HG03565 (cell line): ENCODE measurements around the gene GTF2IRD1.
"Not testable (repeated sequence)": the region's sequence is repeated elsewhere in the genome, so short reads cannot be mapped to it uniquely, and the experiment has no call there.

Source experiments
- ATAC-seq: cut with Tn5 transposase; IDR thresholded peaks from one replicate; pipeline ENCODE4 v1.9.1; 2021; ENCODE audit warnings: mild to moderate bottlenecking, moderate library complexity; ENCODE audit not compliant: unreplicated experiment

The GTF2IRD1 gene

DNA sequence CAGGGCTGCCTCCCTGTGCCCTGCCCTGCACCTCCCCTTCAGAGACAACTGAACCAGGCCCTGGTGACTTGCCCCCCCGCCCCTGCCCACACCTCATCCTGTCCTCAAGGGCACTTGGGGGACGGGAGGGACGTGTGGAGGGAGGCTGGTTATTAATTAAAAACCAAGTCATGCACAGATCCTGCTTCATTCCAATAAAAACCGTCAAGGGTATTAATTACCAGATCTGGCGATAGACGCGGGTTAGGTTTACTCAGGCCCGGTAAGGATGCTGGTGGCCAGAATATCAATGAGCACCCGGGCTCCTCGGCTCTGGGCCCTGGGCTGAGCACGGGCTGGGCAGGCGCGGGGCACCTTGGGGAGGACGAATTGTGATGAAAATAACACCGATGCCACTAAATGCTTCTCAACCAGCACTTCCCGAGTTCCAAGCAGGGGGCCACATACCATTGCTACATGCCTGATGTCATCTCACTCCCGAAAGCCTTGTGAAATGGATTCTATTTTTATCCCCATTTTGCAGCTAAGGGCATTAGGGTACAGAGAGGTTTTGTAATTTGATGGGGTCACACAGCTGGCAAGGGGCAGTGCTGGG is 24.5 kb upstream of the GTF2IRD1 start:
- no peak for ATAC-seq

DNA sequence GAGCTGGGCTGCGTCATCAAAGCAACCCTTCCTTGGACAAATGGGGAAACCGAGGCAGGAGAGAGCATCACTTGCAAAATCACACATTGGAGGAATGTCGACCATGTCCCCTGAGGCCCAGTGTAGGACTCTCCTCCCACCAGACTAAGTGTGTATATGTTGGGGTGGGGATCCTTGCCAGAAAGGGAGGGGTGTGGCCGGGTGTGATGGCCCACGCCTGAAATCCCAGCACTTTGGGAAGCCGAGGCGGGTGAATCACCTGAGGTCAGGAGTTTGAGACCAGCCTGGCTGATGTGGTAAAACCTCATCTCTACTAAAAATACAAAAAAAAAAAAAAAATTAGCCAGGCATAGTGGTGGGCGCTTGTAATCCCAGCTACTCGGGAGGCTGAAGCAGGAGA is 23.3 kb upstream of the GTF2IRD1 start:
- ATAC-seq = not testable (repeated sequence)

- no peak for ATAC-seq
Observed at GRCh38 chr7:74430961-74431466, 22.7 kb upstream of the GTF2IRD1 start.

- ATAC-seq = not testable (repeated sequence)
Observed at GRCh38 chr7:74437291-74437571, 16.5 kb upstream of the GTF2IRD1 start.

DNA sequence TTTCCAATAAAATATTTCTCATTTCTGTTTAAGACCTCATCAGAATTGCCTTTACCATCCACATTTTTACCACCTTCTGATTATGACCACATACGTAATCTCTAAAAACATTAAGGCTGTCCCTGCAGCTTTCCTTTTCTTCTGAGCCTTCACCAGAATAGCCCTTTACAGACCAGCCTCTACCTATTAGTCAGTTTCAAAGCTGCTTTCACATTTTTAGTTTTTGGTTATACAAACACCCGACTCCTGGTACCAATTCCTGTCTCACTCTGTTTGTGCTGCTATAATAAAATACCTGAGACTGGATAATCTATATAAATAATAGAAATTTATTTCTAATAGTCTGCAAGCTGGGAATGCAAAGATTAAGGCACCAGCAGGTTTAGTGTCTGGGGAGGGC is 15.4 kb upstream of the GTF2IRD1 start:
- no peak for ATAC-seq

- ATAC-seq = no peak
Observed at GRCh38 chr7:74439541-74439940, 14.2 kb upstream of the GTF2IRD1 start.

DNA sequence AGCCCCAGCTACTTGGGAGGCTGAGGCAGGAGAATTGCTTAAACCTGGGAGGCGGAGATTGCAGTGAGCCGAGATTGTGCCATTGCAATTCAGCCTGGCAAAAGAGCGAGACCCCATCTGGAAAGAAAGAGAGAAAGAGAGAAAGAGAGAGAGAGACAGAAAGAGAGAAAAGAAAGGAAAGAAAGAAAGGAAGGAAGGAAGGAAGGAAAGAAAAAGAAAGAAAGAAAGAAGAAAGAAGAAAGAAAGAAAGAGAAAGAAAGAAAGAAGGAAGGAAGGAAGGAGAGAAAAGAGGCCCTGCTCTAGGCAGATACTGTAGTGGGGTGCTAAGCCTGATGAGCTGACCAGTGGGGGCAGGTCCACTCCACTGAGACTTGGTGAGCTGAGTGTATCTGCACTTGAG is 13.6 kb upstream of the GTF2IRD1 start:
- not testable (repeated sequence) for ATAC-seq

DNA sequence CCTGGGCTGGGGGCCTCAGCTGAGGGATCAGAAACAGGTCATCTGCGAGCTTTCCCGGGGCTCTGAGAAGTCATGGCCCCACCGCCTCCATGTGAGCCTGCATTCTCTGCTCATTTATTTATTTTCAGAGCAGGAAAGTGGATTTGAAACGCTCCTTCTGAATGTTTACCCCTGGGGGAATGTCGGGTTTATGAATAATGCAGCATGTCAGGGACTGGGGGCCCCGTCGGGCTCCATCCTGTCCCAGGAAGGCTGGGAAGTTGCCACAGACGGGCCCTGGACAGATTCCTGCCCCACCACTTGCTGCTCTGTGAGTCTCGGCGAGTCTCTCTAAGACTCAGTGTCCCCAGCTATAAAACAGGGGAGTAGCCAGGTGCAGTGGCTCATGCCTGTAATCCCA is 11.9 kb upstream of the GTF2IRD1 start:
- ATAC-seq = no peak

GRCh38 chr7:74443543-74444247 is 10.0 kb upstream of the GTF2IRD1 start:
- no peak for ATAC-seq

DNA sequence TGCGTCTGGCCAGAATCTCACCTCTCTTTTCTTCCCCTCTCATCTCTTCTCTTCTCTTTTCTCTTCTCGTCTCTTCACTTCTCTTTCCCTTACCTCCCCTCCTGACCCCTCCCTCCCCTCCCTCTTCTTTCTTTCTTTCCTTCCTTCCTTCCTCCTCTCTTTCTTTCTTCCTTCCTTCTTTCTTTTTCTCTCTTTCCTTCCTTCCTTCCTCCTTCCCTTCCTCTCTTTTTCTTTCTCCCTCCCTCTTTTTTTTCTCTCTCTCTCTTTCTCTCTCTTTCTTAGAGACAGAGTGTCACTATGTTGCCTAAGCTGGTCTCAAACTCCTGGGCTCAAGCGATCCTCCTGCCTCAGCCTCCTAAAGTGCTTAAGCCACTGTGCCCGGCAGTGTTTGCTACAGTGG is 4.6 kb upstream of the GTF2IRD1 start:
- no peak for ATAC-seq

- ATAC-seq = no peak
Observed at GRCh38 chr7:74449809-74450397, 3.8 kb upstream of the GTF2IRD1 start.

GRCh38 chr7:74452748-74453321 is 871 bp upstream of the GTF2IRD1 start:
- ATAC-seq = no peak

DNA sequence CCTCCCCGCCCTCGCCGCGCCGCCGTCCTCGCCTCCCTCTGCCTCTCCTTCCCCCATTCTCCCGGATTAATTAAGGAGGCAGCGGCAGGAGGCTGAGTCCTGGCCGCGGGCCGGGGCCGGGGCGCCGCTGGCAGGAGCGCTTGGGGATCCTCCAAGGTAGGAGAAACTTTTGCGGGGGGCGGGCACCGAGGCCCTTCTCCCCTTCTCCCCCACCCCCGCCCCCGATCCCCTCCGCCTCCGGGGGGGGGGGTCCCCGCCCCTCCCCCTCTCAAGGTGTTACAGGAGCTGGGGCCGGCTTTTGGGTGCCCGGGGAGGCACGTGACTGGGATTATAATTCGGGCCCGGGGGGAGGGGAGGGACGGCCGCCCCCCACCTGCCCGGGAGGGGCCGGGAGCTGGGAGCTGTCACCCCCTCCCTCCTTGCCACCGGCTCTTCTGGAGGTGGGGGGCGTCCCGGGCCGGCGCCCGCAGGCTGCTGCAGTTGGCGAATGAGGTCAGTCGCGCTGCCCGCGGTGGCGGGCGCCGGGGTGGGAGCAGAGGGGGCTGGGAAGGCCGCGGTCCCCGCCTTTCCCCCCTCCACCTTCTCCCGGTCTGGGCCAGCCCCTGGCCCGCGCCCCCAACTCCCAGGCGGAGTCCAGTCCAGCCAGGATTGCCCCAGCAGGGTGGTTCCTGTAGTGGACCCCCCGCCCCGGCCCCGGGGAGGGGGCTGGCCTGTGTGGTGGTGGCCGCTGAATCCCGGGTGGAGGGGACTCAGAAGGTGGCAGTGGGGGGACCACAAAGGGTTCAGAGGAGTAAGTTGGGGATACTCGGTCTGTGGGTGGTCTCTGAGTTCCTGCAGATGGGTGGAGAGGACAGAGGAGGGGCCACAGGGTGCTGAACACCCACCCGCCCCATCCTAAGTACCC is 567 bp downstream of the GTF2IRD1 start:
- no peak for ATAC-seq

GRCh38 chr7:74454925-74455288 is 1.2 kb downstream of the GTF2IRD1 start:
- ATAC-seq = no peak

DNA sequence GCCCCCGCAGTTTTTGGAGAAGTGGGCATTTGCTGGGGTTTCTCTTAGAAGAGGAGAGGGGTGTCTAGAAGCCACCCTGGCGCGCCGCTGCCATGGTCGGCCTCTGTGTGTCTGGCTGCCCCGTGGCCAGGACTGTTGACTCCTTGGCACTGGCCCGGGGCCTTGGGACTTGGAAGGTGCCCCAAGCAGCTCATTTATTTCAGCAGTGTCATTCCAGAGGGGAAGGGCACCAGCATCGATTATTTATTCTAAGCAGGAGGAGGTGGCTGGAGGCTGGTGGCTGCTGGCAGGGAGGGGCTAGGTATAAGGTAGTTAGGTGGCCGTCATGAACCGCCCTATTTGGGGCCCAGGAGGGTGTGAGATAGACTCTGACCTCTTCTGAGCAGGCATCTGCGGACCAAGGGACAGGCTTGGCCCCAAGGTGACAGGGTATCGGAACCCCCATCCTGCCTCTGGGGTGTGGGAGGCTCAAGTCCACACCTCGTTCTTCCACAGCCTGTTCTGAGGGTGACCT is 1.6 kb downstream of the GTF2IRD1 start:
- ATAC-seq = no peak

- no peak for ATAC-seq
Observed at GRCh38 chr7:74455928-74456327, 2.2 kb downstream of the GTF2IRD1 start.

GRCh38 chr7:74457007-74457406 is 3.3 kb downstream of the GTF2IRD1 start:
- no peak for ATAC-seq

GRCh38 chr7:74461970-74462706 is 8.4 kb downstream of the GTF2IRD1 start:
- ATAC-seq = no peak

GRCh38 chr7:74462707-74463100 is 9.0 kb downstream of the GTF2IRD1 start:
- ATAC-seq = no peak
